Jurkat, Clone E6-1 (cell line): ENCODE results near the gene PRKAR1B.

Experiments used
- DNase-seq: peaks from one replicate; pipeline ENCODE4 v3.0.0-alpha.2; 2011; ENCODE audit warnings: low read depth, low spot score
- H3K4me3 ChIP-seq: 2 replicates; pipeline ENCODE4 v1.5.1; 2011; ENCODE audit warnings: mild to moderate bottlenecking, low read length, control low read depth, moderate library complexity

The PRKAR1B gene

DNA sequence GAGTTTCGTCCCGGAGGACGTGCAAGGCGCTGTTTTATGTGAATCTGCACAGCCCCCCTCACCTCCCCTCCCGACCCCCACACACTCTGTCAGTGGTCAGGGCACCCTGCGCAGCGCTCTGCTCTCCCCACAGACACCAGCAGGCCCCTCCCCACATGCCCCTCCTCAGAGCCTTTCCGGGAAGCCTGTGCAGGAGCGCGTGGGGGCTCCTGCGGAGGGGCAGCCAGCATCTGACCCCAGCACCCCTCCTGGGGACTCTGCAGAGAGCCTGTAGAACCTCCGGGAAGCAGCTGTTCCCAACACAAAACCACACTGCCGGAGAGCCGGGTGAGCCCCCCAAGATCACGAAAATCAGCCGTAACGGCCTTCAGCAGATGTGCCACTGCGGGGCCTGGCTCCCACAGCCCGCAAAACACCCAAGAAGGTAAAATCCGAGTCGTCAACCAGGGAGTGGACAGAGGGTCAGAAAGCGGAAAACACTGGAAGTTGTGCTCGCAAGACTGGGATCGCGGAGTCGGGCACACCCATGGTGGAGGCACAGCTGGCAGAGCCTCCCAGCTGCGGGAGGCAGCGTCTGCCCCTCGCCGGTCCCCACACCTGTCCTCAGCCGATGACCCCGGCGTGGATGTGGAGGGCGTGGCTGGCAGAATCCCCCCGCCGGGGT lies 153.7 kb downstream of the PRKAR1B start:
- no peak for DNase-seq
- no peak overlapping the region for H3K4me3 ChIP-seq

DNA sequence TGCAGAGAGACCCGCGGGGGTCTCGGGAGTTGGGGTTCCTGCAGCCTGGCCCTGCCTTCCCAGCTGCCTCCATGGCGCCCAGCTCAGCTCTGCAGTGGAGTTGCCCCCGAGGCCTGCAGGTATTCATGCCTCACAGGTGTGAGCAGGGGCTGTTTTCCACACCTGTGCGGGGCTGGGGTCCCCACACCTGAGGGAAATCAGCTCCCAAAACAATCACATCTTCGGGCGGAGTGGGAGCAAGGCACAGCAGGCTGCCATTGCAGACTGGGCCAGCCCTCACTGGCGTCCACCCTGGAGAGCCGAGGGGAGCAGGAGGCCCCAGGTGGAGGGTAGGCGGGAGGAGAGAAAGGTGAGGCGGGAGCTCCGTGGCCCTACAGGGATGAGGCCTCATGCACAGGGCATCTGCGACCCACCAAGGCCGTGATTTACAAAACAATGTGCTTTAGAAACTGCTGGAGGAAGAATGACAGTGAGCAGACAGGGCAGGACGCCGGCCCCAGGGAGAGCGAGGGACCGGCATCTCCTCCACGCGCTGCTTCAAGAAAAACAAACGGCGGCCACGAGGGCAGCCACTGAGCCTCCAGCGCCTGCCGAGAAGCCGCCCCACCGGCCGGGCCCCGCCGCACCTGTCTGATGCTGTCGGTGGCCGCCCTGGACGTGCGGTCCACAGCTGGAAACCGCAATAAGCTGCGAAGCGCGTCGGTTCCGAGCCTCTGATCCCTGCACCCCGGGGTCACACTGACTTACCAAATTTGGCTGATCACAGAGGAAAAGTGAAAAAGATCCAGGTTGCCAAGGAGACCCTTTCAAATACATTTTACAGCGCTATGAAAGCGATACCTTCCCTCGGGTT lies 154.4 kb downstream of the PRKAR1B start:
- no peak for DNase-seq

DNA sequence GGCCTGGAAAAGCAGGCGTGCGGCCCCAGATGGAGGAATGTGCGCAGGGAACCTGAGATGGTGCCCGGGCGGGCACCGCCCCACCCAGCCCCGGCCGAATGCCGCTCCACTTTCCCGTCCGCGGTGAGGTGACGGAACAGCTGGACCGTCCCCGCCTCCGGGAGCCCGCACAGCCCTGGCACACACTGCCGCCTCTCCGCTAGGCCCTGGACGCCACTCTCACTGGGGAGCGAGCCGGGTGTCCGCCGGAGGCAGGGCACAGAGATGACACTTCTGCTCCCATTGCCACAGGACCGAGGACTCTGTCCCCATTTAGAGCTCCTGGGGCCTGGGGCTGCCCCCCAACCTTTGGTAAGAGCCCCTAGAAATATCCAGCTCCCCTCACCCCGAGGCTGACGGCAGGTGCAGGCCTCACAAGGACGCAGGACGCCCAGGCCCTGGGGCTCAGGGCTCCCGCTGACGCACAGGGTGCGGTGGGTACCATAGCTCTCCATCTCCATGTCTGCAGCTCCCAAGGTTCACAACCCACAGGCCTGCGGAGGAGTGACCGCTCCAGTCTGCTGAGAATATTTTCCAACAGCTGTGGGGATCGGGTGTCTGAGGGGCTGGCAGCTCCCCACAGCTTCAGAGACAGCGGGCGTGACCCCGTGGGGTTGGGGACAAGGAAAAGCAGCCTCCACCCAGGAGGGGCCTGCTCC lies 155.2 kb downstream of the PRKAR1B start:
- DNase-seq, result no peak
- no peak overlapping the region for H3K4me3 ChIP-seq

More for the DNA sequence above, 154.4 kb downstream of the PRKAR1B start:
- no peak overlapping the region for H3K4me3 ChIP-seq

DNA sequence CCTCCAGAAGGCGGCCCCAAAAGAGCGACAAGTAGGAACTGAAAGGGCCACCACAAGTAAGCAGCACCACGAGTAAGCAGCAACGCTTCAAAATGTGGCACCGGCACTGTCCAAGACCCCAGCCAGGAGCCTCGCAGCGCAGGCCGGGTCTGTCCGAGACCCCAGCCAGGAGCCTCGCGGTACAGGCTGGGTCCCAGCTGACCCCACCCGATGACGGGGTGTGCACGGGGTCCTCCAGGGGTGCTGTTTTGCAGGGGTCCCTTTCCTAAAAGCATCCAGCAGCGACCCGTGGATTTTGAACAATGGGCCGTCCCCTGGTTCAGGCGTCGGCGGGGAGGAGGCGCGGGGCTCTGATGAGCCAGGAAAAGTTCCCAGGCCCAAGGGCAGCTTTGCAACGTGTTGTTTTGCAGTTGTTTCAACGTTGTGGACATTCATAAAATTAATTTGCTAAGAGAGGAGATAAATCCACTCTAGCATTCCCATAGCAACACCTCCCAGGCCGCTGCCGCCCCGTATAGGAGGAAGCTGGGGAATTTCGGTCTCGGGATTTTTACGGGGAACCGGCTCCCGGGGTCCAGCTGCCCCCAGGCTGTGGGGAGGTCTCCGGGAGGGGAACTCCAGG lies 155.9 kb downstream of the PRKAR1B start:
- H3K4me3 ChIP-seq, result no peak overlapping the region
- DNase-seq, result no peak

DNA sequence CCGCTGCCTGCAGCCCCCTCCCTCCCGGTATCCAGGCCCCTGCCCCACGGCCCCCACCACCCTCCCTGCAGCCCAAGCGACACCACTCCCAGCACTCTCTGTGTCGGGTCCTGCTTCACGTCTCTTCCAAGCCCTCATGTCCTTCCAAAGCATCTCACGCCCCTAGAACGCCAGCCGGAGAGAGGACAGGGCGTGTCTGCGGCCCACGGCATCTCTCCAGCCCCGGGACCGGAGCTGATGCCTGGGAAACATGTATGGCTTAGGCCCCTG lies 156.3 kb downstream of the PRKAR1B start:
- no peak overlapping the region for H3K4me3 ChIP-seq
- DNase-seq, result no peak

DNA sequence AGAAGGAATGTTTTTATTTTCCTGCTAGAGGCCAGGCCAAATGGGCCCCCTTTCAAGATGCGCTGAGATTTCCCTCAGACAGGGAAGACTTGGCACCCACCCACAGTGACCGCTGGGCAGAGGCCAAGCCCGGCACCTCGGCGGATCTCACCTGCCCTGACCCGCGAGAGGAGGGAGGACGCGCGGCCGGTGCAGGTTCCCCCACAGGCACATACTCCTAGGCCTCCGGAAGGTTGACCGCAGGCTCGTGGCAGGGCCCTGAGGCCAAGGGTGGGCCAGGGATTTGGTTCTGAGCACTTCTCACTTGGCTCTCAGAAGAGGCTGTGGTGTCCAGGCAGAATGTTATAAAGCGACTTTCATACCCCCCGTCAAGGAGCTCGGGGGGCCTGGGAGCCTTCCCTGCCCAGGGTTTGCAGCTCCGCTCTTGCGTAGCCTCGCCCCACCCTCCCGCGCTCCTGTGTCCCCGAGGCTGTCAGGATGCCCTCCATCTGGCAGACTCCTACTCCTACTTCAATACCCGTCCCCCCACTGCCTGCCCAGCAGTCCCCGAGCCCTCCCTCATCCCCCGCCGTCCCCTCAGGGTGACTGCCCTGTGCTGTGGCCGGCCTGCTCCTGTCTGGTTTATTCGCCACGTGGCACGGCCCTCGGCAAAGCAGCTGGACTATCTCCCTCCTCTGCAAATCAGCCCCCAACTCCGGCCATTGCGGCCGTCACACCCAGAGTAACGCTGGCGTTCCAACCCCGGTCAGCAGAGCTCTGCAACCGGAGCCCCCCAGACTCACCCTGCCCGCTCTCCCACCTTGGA lies 156.9 kb downstream of the PRKAR1B start:
- H3K4me3 ChIP-seq, result no peak overlapping the region
- no peak for DNase-seq

DNA sequence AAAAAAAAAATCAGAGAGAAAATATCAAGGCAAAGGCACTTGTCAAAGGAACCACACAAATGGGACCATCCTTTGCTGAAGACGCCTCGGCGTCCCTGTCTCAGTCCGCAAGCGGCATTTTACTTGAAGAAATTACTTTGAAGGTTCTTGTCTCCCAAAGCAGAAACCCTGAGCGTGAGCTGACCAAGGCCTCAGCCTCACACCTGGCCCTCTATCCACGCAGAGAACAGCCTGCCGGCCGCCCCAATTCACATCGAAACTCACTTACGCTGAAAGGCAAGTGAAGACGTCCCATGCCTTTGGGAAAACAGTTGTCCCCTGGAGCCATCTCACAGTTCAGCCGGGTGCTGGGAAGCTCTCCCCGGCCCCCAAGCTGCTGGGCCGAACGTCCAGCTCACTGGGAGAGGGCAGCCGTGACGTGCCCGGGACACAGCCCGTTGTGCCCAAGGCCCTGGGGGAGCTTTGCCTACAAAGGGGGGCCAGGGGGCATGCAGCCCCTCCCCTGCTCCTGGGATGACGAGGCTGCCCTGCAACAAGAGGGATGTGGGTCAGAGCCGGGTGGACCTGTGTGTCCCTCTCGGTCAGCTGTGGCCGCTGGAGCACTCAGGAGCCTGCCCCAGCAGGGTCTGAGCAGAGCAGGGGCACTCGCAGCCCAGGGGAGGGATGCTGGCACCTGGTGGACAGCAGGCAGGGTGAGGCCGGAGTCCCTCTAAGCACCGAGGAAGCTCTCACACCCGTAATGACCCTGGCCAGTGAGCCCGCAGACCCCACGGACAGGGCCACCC lies 157.8 kb downstream of the PRKAR1B start:
- no peak for DNase-seq
- no peak overlapping the region for H3K4me3 ChIP-seq

DNA sequence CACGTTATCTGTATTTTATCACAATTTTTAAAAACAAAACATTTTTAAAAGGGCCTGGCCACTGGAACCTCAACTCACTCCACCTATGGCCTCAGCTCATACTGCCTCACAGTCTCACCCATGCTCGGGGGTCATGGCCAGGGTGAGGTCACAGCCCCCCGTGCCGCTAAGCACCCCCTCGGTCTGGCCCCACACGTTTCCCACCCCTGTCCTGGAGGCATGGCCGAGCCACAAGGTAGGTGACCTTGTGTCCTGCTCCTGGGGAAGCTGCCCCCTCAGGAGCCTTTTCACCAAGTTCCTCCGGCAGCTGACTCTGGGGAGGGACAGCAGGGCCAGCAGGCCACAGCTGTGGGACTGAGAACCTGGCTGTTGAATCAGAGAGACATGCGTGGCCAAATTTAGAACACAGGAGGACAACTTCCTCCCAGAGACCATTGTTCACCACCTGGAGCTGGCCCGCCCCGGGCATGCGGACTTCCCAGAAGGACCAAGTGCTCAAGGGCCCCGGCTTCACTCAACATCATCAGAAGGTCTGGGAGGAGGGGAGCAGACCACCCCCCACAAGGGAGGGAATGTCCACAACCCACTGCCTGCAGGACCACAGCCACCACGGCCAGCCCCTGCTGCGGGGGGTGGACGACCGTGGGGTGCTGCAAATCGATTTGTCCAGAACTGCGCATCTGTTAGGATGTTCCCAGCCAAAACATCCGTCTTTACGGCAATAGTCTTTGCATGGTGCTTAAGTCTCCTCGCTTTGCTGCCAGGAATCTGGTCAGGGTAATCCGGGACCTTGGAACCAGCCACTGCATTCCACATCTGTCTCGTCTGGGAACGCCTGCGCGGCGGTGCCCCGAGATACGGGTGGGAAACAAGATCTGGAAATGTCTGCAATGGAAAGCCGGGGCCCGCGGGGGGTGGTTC lies 158.8 kb downstream of the PRKAR1B start:
- no peak overlapping the region for H3K4me3 ChIP-seq
- no peak for DNase-seq

DNA sequence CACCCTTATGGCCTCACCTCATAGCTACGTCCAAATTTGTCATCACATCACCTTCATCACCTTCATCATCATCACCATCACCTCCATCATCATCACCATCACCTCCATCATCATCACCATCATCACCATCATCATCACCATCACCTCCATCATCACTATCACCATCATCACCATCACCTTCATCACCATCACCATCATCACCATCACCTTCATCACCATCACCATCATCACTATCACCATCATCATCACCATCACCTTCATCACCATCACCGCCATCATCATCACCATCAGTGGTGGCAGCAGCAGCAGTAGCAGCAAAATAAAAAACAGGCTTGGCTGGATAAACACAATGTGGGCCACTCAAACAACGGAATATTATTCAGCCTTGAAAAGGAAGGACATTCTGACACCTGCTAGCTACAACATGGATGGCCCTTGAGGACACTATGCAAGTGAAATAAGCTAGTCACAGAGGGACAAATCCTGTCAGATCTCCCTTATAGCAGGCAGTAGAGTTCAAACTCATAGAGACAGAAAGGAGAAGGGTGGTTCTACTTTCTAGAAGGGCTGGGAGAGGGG lies 159.7 kb downstream of the PRKAR1B start:
- H3K4me3 ChIP-seq, result no peak overlapping the region
- DNase-seq, result no peak

DNA sequence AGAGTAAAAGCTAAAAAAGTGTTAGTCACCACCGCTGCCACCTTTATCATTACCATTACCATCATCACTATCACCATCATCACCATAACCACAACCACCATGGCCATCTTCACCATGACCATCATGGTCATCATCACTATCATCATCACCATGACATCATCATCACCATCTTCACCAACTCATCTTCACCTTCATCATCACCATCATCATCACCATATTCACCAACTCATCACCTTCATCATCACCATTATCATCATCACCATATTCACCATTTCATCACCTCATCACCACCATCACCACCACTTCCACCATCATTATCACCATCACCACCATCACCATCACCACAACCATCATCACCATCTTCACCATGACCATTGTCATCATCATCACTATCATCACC lies 161.0 kb downstream of the PRKAR1B start:
- no peak for DNase-seq
- H3K4me3 ChIP-seq, result no peak overlapping the region

DNA sequence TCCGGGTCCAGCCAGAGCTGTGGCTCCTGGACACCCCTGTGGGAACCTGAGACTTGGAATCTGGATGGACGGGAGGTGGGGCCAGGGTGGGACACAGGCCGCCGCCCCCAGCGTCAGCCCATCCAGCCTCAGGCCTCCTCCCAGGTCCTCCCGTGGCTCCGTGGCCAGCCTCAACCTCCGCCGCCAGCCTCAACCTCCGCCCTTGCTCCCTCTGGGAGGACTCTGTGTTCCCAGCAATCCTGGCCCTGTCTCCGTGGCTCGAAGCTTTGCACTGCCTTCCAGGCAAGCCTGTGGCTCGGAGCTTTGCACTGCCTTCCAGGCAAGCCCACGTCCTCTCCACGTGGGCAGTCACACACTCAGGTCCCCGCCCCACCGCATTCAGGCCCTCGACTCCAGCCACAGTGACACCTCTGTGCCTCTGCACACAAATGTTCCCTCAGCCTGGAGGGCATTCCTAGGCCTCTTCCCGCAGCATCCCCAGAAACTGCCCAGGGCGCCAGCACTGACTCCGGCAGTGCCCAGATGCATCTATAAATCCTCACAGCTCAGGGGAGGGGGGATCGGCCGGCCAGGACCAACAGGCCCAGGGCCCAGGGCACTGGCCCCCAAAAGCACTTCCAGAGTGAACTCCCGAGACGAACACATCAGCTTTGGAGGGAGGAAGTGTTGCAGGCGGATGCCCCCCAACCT lies 162.8 kb downstream of the PRKAR1B start:
- no peak for DNase-seq
- H3K4me3 ChIP-seq, result no peak overlapping the region

DNA sequence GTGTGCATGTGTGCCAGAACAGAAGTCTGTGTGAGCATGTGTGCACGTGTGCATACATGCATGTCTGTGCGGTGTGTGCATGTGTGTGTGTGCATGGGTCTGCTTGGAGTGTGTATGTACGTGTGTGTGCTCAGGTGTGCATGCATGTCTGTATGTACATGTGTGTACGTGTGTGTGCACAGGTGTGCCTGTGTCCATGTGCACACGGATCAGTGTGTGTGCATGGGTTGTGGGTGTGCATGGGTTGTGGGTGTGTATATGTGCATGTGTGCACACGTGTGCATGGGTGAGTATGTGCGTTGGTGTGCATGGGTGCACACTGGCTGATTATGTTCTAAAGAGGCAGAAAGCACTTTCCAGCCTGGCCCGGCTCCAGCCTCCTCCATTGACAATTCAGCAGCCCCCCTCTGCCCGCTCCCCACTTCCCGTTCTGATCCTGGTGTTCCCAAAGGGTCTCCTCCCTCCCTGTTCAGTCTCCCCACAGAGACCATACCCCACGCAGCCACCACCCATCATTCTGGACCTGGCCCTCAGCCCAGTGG lies 163.4 kb downstream of the PRKAR1B start:
- no peak for DNase-seq
- H3K4me3 ChIP-seq, result no peak overlapping the region

DNA sequence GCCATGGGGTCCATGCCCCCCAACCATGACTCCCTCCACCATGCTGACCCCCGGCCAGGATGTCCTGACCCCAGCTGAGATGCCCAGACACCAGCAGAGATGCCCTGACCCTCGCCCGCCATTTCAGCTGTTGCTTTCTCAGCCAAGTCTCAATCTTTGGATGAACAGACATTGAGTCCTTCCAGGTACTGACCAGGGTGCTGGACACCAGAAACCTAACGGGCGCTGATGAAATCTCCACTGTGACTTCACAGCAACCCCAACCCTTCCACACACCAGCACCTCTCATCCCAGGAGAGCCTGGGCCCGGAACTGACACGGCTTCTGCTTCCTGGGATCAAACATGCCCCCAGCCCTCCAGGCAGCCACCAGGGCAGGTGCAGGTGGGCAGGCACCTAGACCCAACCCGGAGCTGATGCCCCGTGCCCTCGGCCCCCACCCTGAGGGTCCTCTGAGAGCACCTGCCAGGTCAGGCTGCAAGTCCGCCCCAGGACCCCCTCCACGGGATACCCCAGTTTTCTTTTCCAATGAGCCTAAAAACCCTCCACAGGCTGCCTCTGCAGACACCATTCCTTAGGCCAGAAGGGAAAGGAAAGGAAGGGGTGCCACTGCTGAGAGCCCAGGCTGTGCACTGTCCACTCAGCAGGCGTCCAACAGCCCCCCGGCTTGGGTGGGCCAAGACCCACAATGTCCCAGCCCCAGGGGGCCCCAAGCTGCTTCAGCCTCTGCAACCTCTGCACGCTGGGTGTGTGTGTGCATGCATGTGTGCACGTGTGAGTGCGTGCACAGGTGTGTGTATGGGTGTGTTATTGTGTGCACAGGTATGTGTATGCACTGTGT lies 164.1 kb downstream of the PRKAR1B start:
- H3K4me3 ChIP-seq, result no peak overlapping the region
- DNase-seq, result no peak

DNA sequence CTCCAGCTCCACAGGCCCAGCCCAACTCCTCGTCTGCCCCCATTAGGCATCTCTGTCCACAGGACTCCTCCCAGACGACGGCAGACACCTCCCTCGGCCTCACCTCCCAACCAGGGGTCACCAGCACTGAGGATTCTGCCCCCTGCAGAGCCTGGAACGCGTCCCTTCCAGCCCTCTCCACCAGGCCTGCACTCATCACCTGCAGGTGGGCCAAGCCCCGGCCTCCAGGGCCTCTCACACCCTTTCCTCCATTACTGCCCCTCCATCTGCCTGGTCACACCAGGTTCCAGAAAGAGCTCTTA lies 164.8 kb downstream of the PRKAR1B start:
- H3K4me3 ChIP-seq, result no peak overlapping the region
- no peak for DNase-seq

DNA sequence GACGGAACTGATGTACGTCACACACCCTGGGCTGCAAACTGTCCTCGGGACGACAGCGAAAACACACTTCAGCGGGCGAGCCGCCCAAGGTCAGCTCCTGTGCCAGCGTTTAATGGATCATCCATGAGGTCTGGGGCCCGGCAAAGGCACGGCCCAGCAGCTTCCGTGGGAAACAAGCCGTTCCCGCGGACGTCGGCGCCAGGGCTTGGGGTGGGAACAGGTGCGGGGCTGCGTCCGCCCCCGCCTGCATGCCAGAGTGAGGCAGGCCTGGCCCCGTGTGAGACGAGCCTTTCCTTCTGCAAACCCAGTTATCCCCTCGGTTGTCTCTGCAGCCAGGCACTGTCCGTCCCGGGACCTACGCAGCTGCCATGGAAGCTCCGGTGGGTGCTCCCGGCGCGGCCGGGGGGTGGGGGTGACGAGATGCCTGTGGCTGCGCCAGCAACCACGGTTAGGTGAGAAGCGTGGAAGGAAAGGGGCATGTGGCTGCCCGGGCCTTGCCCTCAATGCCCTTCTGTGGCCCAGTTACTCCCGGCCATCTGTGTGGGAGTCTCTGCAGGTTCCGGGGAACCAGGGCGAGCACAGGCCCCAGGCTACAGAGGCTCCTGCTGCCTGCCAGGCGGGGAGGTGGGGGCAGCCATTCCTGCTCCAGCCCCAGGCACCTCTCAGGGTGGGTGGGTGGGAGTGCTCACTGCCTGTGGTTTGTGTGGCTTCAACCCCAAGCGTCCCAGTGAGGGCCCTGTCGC lies 165.3 kb downstream of the PRKAR1B start:
- no peak for DNase-seq
- no peak overlapping the region for H3K4me3 ChIP-seq
